Measurements from ENCODE around the gene TYK2. TPM values are rescaled to one million over a fixed set of nuclear protein-coding genes. Genes with fewer than 3 reads are reported as not detected.

The TYK2 gene
- total RNA-seq, 1 donor: 72.7 TPM

GRCh38 chr19:10318807-10319682 lies 61.3 kb downstream of the TYK2 start:
- H4K20me1 ChIP-seq (ENCODE audit: insufficient read depth, low read length): peaks cover 2% of the 10 kb centered on the region
- no peak overlapping the region for H3K4me3 ChIP-seq (ENCODE audit: insufficient read depth, low read length)
- H3K79me2 ChIP-seq (ENCODE audit: insufficient read depth, low read length): peaks cover 14% of the 10 kb centered on the region
- peaks cover 49% of the 10 kb centered on the region for H3K36me3 ChIP-seq (ENCODE audit: insufficient read depth, low read length)
- no peak for TF ChIP-seq CTCF (IDR thresholded peaks at IDR 0.05; ENCODE audit: extremely low read depth, low read depth, low read length)
- no peak overlapping the region for H2AFZ ChIP-seq (ENCODE audit: low read length)
- no peak overlapping the region for H3K4me2 ChIP-seq (ENCODE audit: insufficient read depth, low read length)
- no peaks in the 10 kb centered on the region for H3K9me3 ChIP-seq (ENCODE audit: low read depth, low read length)
- H3K27me3 ChIP-seq (ENCODE audit: insufficient read depth, low read length): no peaks in the 10 kb centered on the region
- peak; percentile 18 for DNase-seq (ENCODE audit: insufficient read length, low spot score, missing footprints)
- H3K27ac ChIP-seq (ENCODE audit: low read depth, low read length): no peak overlapping the region
- no peaks in the 10 kb centered on the region for H3K4me1 ChIP-seq (ENCODE audit: insufficient read depth, low read length)

GRCh38 chr19:10317857-10318462 lies 62.4 kb downstream of the TYK2 start:
- DNase-seq (ENCODE audit: insufficient read length, low spot score, missing footprints): peak; percentile 23
- no peaks in the 10 kb centered on the region for H3K27me3 ChIP-seq (ENCODE audit: insufficient read depth, low read length)
- peaks cover 2% of the 10 kb centered on the region for H4K20me1 ChIP-seq (ENCODE audit: insufficient read depth, low read length)
- no peak overlapping the region for H3K4me2 ChIP-seq (ENCODE audit: insufficient read depth, low read length)
- H2AFZ ChIP-seq (ENCODE audit: low read length): no peak overlapping the region
- peaks cover 14% of the 10 kb centered on the region for H3K79me2 ChIP-seq (ENCODE audit: insufficient read depth, low read length)
- no peaks in the 10 kb centered on the region for H3K9me3 ChIP-seq (ENCODE audit: low read depth, low read length)
- H3K27ac ChIP-seq (ENCODE audit: low read depth, low read length): no peak overlapping the region
- no peak overlapping the region for H3K4me3 ChIP-seq (ENCODE audit: insufficient read depth, low read length)
- no peak for TF ChIP-seq CTCF (IDR thresholded peaks at IDR 0.05; ENCODE audit: extremely low read depth, low read depth, low read length)
- peaks cover 44% of the 10 kb centered on the region for H3K36me3 ChIP-seq (ENCODE audit: insufficient read depth, low read length)
- no peaks in the 10 kb centered on the region for H3K4me1 ChIP-seq (ENCODE audit: insufficient read depth, low read length)

- H3K27ac ChIP-seq (ENCODE audit: low read depth, low read length): no peak overlapping the region
- TF ChIP-seq CTCF (IDR thresholded peaks at IDR 0.05; ENCODE audit: extremely low read depth, low read depth, low read length): no peak
- H3K4me3 ChIP-seq (ENCODE audit: insufficient read depth, low read length): no peak overlapping the region
- H3K36me3 ChIP-seq (ENCODE audit: insufficient read depth, low read length): peaks cover 40% of the 10 kb centered on the region
- H3K27me3 ChIP-seq (ENCODE audit: insufficient read depth, low read length): no peaks in the 10 kb centered on the region
- H3K4me2 ChIP-seq (ENCODE audit: insufficient read depth, low read length): no peak overlapping the region
- peaks cover 2% of the 10 kb centered on the region for H4K20me1 ChIP-seq (ENCODE audit: insufficient read depth, low read length)
- no peaks in the 10 kb centered on the region for H3K9me3 ChIP-seq (ENCODE audit: low read depth, low read length)
- no peaks in the 10 kb centered on the region for H3K4me1 ChIP-seq (ENCODE audit: insufficient read depth, low read length)
- peak; percentile 74 for DNase-seq (ENCODE audit: insufficient read length, low spot score, missing footprints)
- H3K79me2 ChIP-seq (ENCODE audit: insufficient read depth, low read length): peaks cover 14% of the 10 kb centered on the region
- no peak overlapping the region for H2AFZ ChIP-seq (ENCODE audit: low read length)
Measured at GRCh38 chr19:10317045-10317856, 63.1 kb downstream of the TYK2 start.
